OCI-LY3 (cell line): ENCODE data around the gene ANKRD31.

Experiments used
- CTCF ChIP-seq: fragments of 200-600, 300-600 bp; sonication (generic); IDR thresholded peaks from 2 replicates; pipeline ENCODE4 v1.5.1; 2014; ENCODE audit warnings: antibody characterized with exemption, low read length, low read depth
- EZH2phosphoT487 ChIP-seq: fragments of 200-600 bp; shearing (Covaris generic); IDR thresholded peaks from 2 replicates; pipeline ENCODE4 v1.6.1; 2018; ENCODE audit warnings: antibody characterized with exemption, mixed run types, low read depth

- TF ChIP-seq CTCF, result no peak
- no peak for TF ChIP-seq EZH2phosphoT487
Observed at GRCh38 chr5:75234251-75234650, 2.4 kb downstream of the ANKRD31 start.
